Kidney glomerular epithelial cell (primary cell): Measurements from ENCODE around the gene HECW1.
"Not testable (repeated sequence)": the region's sequence is repeated elsewhere in the genome, so short reads cannot be mapped to it uniquely, and the experiment has no call there.

Experiments used
- DNase-seq: peaks from one replicate; lab custom pipeline; 2025; lab: John Stamatoyannopoulos, UW

Gene HECW1

DNA sequence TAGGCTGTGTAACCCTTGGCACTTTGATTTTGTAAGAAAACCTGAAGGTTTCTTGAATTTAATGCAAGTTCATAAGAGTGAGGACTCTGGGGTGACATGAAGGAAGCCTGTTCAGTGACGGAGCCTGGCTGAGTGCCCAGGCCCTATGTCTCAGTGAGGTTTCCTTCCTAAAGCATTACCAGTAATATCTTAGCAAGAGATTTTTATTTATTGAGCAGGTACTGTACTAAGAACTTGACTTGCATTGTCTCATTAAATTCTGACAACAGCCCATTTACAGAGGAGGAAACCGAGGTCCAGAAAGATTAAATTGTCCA, 197.2 kb downstream of the HECW1 start:
- no peak for DNase-seq

DNA sequence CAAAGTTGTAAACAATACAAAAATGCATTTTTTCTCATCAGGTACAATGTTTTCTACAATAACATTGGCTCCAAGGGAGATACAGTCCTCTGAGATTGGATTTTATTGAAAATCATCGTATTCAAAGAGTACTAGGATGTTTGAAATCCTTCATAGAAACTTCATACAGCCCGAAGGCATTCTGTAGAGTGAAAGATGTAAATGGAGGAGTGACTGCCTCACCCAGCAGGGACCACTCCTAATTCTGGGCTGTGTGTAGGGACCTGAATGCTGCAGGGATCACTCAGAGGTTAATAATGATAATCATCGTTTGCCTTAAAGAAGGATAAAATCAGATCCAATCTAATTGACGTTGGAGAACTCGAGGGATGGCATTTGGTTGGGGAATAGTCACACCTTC, 198.6 kb downstream of the HECW1 start:
- no peak for DNase-seq

DNA sequence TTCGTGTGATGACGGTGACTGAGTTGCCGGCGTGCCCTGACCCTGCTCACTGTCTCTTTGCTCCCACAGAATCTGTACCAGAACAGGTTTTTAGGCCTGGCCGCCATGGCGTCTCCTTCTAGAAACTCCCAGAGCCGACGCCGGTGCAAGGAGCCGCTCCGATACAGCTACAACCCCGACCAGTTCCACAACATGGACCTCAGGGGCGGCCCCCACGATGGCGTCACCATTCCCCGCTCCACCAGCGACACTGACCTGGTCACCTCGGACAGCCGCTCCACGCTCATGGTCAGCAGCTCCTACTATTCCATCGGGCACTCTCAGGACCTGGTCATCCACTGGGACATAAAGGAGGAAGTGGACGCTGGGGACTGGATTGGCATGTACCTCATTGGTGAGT, 199.2 kb downstream of the HECW1 start:
- no peak for DNase-seq

GRCh38 chr7:43313628-43314378, 201.4 kb downstream of the HECW1 start:
- no peak for DNase-seq

- DNase-seq: no peak
Measured at GRCh38 chr7:43314379-43315158, 202.1 kb downstream of the HECW1 start.

- DNase-seq: no peak
Measured at GRCh38 chr7:43317075-43317474, 204.6 kb downstream of the HECW1 start.

- DNase-seq: no peak
Measured at GRCh38 chr7:43318188-43318770, 205.8 kb downstream of the HECW1 start.

DNA sequence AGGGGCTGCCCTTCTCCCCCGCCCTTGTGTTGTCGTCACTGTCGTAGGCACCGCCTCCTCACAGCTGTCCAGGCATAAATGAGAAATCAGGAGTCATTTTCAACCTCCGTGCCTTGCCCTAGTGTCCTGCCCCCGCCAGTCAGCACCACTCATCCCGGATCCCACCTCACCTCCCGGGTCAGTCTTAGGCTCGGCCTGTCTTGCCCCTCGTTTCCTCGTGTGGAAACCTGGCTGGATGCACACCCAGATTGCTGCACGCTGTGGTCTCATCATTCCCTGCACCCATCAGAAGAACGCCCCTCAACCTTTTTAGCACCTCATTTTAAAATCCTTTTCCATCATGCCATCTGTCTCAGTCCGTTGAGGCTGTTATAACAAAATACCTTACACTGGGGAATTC, 213.1 kb downstream of the HECW1 start:
- no peak for DNase-seq

- no peak for DNase-seq
Measured at GRCh38 chr7:43328336-43328735, 215.9 kb downstream of the HECW1 start.

DNA sequence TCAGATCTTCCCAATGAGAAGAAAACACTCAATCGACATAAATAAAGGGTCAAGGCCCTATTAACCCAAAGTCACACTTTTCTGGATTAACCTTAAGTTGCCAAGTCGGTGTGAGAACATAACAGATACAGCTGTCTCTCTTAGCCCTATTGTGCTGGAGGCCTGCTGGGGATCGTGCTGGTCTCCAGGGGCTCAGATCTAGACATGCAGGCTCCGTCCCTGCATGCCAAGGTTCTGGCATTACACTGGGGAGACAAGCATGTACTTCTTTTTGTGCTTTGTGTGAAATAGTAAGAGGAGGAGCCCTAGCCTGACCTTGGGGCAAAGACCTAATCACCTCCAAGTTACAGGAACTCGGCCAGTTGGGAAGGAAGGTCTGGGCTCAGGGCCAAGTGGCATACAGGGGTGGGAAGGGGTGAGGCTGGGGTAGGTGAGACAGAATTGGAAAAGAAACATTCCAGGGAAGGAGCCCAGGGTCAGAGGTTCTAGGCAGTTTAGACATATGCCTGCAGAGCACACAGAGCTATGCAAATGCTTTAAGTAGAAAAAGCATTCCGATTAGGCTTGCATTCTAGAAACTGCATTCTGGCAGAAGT, 216.4 kb downstream of the HECW1 start:
- DNase-seq: no peak

- no peak for DNase-seq
Measured at GRCh38 chr7:43332193-43332796, 219.8 kb downstream of the HECW1 start.

- DNase-seq: no peak
Measured at GRCh38 chr7:43337191-43337590, 224.7 kb downstream of the HECW1 start.

- no peak for DNase-seq
Measured at GRCh38 chr7:43337811-43338210, 225.4 kb downstream of the HECW1 start.

DNA sequence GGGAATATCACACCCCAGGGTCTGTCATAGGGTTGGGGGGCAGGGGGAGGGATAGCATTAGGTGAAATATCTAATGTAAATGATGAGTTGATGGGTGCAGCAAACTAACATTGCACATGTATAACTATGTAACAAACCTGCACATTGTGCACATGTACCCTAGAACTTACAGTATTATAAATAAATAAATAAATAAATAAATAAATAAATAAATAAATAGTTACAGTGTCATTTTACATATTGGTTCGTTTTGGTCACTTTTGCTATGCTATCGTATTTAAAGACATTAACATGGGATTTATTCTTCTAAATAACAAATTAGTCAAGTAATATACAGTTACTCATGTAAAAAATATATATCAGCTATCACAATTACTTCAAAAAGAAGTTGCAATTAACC, 228.7 kb downstream of the HECW1 start:
- DNase-seq: no peak

DNA sequence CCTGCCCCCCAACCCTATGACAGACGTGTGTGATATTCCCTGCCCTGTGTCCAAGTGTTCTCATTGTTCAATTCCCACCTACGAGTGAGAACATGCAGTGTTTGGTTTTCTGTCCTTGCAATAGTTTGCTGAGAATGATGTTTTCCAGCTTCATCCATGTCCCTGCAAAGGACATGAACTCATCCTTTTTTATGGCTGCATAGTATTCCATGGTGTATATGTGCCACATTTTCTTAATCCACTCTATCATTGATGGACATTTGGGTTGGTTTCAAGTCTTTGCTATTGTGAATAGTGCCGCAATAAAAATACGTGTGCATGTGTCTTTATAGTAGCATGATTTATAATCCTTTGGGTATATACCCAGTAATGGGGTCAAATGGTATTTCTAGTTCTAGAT, 231.0 kb downstream of the HECW1 start:
- DNase-seq: not testable (repeated sequence)

DNA sequence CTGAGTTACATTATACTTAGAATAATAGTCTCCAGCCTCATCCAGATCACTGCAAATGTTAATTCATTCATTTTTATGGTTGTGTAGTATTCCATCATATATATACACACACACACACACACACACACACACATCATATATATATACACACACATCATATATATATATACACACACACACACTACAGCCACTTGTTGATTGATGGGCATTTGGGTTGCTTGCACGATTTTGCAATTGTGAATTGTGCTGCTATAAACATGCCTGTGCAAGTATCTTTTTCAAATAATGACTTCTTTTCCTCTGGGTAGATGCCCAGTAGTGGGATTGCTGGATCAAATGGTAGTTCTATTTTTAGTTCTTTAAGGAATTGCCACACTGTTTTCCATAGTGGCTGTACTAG, 233.2 kb downstream of the HECW1 start:
- DNase-seq: not testable (repeated sequence)

- DNase-seq: no peak
Measured at GRCh38 chr7:43351683-43352082, 239.2 kb downstream of the HECW1 start.

DNA sequence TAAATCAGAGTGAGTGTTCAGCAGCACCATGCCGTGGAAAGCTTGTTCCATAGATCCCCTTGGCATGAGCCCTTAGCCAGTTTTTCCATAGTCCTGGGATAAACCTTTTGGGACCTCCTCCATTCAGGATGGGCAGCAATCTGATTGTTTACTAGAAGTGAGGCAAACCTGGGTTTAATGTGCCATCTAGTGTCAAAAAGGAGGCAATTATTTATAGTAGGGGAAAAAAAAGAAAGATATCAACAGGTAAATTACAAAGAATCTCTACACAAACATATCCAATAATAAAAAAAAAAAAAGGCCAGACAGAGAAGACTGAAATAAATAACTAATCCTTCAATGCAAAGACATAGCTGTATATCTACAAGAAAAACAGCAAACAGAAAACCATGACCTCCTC, 241.5 kb downstream of the HECW1 start:
- DNase-seq: no peak

GRCh38 chr7:43362652-43363034, 250.2 kb downstream of the HECW1 start:
- no peak for DNase-seq

- DNase-seq: no peak
Measured at GRCh38 chr7:43363035-43363791, 250.8 kb downstream of the HECW1 start.

DNA sequence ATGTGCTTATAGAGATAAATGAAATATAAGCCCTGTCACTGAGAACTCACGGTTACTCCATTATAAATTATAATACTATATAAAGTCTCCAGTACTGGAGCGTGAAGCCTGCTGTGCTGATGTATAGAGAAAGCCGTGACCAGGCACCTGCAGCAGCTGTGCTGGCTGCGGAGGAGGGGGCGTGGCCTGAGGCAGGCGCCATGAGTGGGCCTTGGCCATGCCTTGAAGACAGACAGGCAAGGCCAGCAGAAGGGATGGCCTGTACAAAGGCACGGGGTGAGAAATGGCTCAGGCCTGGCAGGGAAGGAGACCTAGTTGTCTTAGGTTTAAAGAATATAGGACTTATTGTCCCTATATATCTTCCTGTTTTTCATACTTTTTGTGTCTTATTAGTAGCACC, 251.9 kb downstream of the HECW1 start:
- DNase-seq: no peak
